ENCODE measurements around the gene GAL3ST3. TPM values are rescaled to one million over a fixed set of nuclear protein-coding genes. Genes with fewer than 3 reads are reported as not detected.
"Not testable (repeated sequence)": the region's sequence is repeated elsewhere in the genome, so short reads cannot be mapped to it uniquely, and the experiment has no call there.

Gene GAL3ST3
- total RNA-seq, 2 experiments from 2014 or later = not detected

DNA sequence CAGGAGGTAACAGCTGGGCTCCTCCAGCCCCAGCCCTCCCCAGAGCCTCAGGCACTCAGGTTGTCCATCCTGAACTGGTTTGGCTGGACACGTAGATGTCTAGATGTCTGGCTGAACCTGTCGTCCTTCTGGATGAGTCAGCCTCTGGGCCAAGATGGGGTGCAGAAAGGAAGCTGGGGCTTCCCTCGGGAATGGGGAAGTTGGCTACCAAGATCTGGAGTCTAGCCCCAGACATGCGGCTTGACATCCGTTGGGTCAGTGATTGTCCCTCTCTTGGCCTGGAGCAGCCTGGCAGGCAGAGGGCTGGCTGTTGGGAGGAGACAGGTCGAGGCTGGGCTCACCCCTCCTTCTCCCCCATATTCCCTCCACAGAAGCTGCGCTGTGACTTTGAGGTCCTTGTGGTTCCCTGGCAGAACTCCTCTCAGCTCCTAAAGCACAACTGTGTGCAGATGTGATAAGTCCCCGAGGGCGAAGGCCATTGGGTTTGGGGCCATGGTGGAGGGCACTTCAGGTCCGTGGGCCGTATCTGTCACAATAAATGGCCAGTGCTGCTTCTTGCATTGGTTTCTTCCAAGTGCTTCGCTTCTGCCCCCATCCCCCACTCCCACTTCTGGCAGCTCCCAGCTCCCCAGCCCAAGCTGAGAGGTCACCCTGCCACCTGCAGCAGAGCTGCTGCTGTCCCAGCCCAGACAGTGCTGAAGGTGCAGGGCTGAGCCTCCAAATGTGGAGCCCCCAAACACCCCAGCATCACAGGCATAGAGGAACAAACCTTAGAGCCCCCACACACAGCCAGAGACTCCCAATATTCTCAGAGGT lies 35.8 kb downstream of the GAL3ST3 start:
- no peaks in the 10 kb centered on the region for H3K36me3 Mint-ChIP-seq
- peaks cover 34% of the 10 kb centered on the region for H3K27me3 Mint-ChIP-seq
- H3K4me1 Mint-ChIP-seq = peaks cover 3% of the 10 kb centered on the region
- H3K9me3 Mint-ChIP-seq (ENCODE audit: low read depth) = no peaks in the 10 kb centered on the region
- no peak overlapping the region for H3K27ac Mint-ChIP-seq
- no peak for DNase-seq
- CTCF ChIA-PET = interaction anchor here (1.3 to 1.5 kb wide), 3 partner anchors 9 to 125 kb away, joined by 4 to 8 read pairs (median 6); partner anchors contain the start of gene FIBP
- no peak for ATAC-seq
- H3K4me3 Mint-ChIP-seq = no peak overlapping the region

DNA sequence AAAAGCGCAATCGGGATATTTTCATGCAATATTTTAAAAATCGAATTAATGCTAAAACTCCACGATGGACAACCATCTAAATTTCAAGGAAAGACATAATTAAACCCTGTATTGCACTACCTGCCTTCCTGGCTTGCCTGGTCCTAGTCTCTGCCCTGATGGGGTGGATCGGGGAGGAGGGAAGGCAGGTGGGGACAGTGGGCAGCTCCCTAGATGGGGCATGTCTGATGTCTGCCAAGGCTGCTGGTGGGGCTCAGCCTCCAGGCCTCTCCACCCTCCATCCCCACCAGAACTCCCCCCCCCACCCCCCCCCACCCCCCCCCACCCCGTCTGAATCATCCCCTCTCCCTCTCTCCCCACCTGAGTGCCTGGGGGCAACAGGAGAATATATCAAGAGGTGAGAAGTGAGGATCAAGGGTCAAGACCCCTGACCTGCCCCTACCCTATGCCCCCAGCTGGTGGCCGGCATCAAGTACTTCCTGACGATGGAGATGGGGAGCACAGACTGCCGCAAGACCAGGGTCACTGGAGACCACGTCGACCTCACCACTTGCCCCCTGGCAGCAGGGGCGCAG lies 36.5 kb downstream of the GAL3ST3 start:
- CTCF ChIA-PET = interaction anchor here (1.1 to 1.5 kb wide), 6 partner anchors 8 to 124 kb away, joined by 3 to 9 read pairs (median 5); partner anchors contain the start of gene FIBP
- peaks cover 3% of the 10 kb centered on the region for H3K4me1 Mint-ChIP-seq
- H3K4me3 Mint-ChIP-seq = no peak overlapping the region
- DNase-seq (no peak), ATAC-seq (no peak)
- H3K27ac Mint-ChIP-seq = no peak overlapping the region
- H3K27me3 Mint-ChIP-seq = peaks cover 34% of the 10 kb centered on the region
- no peaks in the 10 kb centered on the region for H3K36me3 Mint-ChIP-seq
- H3K9me3 Mint-ChIP-seq (ENCODE audit: low read depth) = no peaks in the 10 kb centered on the region

DNA sequence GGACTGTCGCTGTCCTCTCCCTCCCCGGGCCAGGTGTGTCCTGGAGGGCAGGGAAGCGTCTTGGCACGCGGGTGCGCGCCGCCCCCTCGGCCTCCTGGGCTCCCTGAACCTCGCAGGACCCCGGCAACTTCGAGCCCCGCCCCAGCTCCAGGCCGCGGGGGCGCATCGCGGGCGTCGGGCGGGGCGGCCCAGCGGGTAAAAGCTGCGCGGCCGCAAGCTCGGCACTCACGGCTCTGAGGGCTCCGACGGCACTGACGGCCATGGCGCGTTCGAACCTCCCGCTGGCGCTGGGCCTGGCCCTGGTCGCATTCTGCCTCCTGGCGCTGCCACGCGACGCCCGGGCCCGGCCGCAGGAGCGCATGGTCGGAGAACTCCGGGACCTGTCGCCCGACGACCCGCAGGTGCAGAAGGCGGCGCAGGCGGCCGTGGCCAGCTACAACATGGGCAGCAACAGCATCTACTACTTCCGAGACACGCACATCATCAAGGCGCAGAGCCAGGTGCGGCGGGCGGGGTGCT lies 37.1 kb downstream of the GAL3ST3 start, which contains the start of gene CST6:
Gene CST6, plus strand, starts transcription at position 224 of the 519 bp plus-strand sequence. Its CDS starts 37 bp downstream, at position 261.
- H3K36me3 Mint-ChIP-seq = no peaks in the 10 kb centered on the region
- DNase-seq (no peak), ATAC-seq (no peak)
- CTCF ChIA-PET = interaction anchor here (0.8 to 1.4 kb wide), 5 partner anchors 8 to 232 kb away, joined by 3 to 9 read pairs (median 4); partner anchors contain the start of genes BANF1 and EIF1AD
- H3K9me3 Mint-ChIP-seq (ENCODE audit: low read depth) = no peaks in the 10 kb centered on the region
- H3K27me3 Mint-ChIP-seq = peaks cover 34% of the 10 kb centered on the region
- no peak within 1 kb of the TSS for H3K27ac Mint-ChIP-seq
- H3K4me3 Mint-ChIP-seq = no peak within 1 kb of the TSS
- H3K4me1 Mint-ChIP-seq = peaks cover 3% of the 10 kb centered on the region

DNA sequence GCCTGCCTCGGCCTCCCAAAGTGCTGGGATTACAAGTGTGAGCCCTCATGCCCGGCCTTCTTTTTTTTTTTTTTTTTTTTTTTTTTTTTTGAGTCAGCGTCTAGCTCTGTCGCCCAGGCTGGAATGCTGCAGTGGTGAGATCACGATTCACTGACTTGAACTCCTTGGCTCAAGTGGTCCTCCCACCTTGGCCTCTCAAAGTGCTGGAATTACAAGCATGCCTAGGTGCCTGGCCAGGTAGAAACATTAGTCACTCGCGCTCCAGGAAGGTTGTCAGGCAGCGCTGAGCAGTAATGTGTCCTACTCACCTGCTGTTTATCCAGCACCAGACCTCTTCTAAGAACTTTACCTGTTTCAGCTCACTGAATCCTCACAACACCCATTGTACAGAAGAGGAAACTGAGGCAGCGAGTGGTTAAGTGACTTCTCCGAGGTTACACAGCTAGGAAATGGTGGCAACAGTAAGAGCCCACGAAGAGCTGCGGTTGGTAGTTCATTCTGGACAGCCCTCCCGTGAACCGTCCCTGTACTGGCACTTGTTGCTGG lies 37.6 kb downstream of the GAL3ST3 start:
- ATAC-seq = no peak
- CTCF ChIA-PET = interaction anchor here (0.7 to 1.4 kb wide), 6 partner anchors 9 to 231 kb away, joined by 3 to 9 read pairs (median 4); partner anchors contain the start of genes BANF1 and EIF1AD
- peaks cover 34% of the 10 kb centered on the region for H3K27me3 Mint-ChIP-seq
- DNase-seq = no peak
- H3K27ac Mint-ChIP-seq = no peak overlapping the region
- H3K4me1 Mint-ChIP-seq = peaks cover 3% of the 10 kb centered on the region
- no peak overlapping the region for H3K4me3 Mint-ChIP-seq
- no peaks in the 10 kb centered on the region for H3K36me3 Mint-ChIP-seq
- H3K9me3 Mint-ChIP-seq (ENCODE audit: low read depth) = no peaks in the 10 kb centered on the region

DNA sequence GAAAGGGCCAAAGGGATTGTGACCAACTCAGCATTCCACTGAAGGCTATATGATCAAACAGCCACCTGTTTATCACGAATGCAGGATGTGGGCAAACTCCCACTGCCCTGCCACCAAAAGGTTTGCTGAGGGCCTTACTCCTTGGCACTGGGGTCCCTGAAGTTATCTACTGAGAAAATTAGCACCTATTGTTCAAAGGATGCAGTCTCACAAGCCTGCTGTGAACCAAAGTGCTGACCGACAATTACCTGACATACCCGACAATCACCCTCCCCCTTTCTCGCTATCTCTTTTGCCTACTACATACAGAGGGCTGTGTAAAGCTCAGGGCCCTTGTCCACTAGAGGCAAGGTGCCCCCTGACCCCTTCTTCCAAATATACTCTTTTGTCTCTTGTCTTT lies 38.9 kb downstream of the GAL3ST3 start:
- not testable (repeated sequence) for H3K36me3 Mint-ChIP-seq; H3K4me3 Mint-ChIP-seq; H3K27ac Mint-ChIP-seq; H3K9me3 Mint-ChIP-seq (ENCODE audit: low read depth); ATAC-seq; DNase-seq; H3K4me1 Mint-ChIP-seq
- CTCF ChIA-PET = interaction anchor here (0.6 to 3.5 kb wide), 3 partner anchors 12 to 281 kb away, joined by 3 to 20 read pairs (median 13); no protein-coding TSS in a partner anchor
- H3K27me3 Mint-ChIP-seq = peaks cover 34% of the 10 kb centered on the region

DNA sequence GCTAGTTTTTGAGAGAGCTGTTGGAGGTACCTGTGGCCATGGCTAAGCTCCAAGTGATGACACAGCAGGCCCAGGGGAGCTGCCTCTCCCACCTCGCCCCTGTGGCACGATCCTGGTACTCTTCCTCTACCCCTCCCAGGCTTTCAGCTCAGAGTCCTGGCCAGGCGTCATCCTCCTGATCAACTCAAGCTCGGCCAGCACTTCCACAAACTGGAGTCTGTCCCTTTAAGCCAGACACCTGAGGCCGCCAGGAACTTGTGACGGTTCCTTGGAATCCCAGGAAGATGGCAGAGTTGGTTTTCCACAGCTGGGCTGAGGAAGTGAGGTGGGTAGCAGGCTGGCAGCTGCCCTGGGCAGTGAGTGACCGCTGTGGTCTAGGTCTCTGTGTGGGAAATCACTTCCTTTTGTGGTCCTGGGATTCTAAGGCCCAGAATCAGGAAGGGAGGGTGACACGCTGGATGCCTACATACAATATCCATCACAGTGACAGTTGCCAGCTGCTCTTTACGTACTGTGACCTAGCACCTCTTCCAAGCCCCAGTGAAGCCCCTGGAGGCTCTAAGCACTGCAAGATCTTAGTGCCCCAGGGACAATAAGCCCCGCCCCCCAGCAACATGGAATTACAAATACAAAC lies 40.4 kb downstream of the GAL3ST3 start:
- no peak for ATAC-seq
- Mint-ChIP-seq H3K4me1 (peaks cover 10% of the 10 kb centered on the region), H3K27ac (no peak overlapping the region)

DNA sequence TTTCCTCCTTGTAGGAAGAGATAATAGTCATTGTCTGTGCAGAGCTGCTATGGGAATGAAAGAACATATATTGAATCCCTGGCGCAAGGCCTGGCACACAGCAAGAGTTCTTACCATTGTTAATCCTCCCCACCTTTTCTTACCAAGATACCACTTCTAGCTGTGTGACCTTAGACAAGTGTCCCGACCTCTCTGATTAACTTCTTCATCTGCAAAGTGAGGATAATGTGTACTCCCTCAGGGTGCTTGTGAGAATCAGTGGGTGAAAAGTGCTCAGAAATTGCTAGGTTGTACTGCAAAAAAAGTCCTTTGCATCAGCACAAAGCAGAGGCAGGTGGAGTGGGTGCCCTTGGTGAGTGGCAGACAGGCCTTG lies 40.9 kb downstream of the GAL3ST3 start:
- CTCF ChIA-PET = interaction anchor here (0.9 to 3.5 kb wide), 8 partner anchors 14 to 149 kb away, joined by 3 to 20 read pairs (median 4); partner anchors contain the start of gene CFL1
- H3K4me1 Mint-ChIP-seq = peaks cover 15% of the 10 kb centered on the region

More for the DNA sequence above, 40.4 kb downstream of the GAL3ST3 start:
- CTCF ChIA-PET = interaction anchor here (0.9 to 3.5 kb wide), 8 partner anchors 14 to 150 kb away, joined by 3 to 20 read pairs (median 4); partner anchors contain the start of gene CFL1
- DNase-seq = no peak
- Mint-ChIP-seq H3K4me3 (no peak overlapping the region), H3K36me3 (peaks cover 5% of the 10 kb centered on the region), H3K9me3 (ENCODE audit: low read depth) (no peaks in the 10 kb centered on the region), H3K27me3 (peaks cover 31% of the 10 kb centered on the region)

DNA sequence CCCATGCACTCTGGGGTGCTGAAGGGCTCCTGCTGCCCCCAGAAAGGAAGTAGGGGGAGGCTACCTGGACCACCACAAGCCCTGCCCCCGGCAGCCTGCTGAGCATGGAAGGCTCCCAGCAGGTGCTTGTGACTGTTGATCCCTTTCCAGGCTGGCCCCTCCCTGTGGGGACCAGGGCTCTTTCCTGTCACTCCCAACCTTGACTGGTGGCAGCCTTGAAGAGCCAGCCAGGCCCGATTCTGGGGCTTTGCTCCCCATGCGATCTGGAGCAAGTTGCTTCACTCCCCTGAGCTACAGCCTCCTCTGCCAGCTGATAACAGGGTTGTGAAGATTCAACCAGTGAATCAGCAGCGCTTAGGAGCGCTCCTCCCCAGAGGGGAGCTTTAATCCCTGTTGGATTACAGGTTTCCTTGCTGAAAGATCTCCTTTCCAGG lies 41.7 kb downstream of the GAL3ST3 start:
- CTCF ChIA-PET = interaction anchor here (1.7 to 3.5 kb wide), 3 partner anchors 15 to 148 kb away, joined by 4 to 20 read pairs (median 13); partner anchors contain the start of gene CFL1
- H3K9me3 Mint-ChIP-seq (ENCODE audit: low read depth) = no peaks in the 10 kb centered on the region
- no peak for DNase-seq
- H3K27ac Mint-ChIP-seq = no peak overlapping the region
- H3K36me3 Mint-ChIP-seq = peaks cover 5% of the 10 kb centered on the region
- peaks cover 18% of the 10 kb centered on the region for H3K4me1 Mint-ChIP-seq
- no peak overlapping the region for H3K4me3 Mint-ChIP-seq
- H3K27me3 Mint-ChIP-seq = peaks cover 19% of the 10 kb centered on the region
- no peak for ATAC-seq

More for the DNA sequence above, 40.9 kb downstream of the GAL3ST3 start:
- Mint-ChIP-seq H3K4me3 (no peak overlapping the region), H3K27me3 (peaks cover 26% of the 10 kb centered on the region), H3K36me3 (peaks cover 5% of the 10 kb centered on the region), H3K9me3 (ENCODE audit: low read depth) (no peaks in the 10 kb centered on the region), H3K27ac (no peak overlapping the region)
- ATAC-seq = no peak
- DNase-seq = no peak

DNA sequence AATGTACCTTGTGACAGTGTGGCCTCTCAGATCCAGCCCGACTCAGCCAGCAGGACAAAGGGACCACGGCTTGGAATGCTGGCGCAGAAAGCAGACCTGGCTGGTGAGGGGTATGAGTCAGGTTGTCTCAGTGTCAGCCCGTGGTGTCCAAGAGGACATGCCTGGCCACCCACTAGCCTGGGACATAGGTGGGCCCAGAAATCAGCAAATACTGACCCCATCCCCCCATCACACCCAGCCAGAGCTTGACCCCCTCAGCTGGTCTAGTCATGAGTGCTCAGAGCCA lies 42.1 kb downstream of the GAL3ST3 start:
- DNase-seq (no peak), ATAC-seq (no peak)
- peaks cover 16% of the 10 kb centered on the region for H3K27me3 Mint-ChIP-seq
- H3K4me1 Mint-ChIP-seq = peaks cover 21% of the 10 kb centered on the region
- peaks cover 8% of the 10 kb centered on the region for H3K36me3 Mint-ChIP-seq
- no peak overlapping the region for H3K27ac Mint-ChIP-seq
- H3K4me3 Mint-ChIP-seq = no peak overlapping the region
- no peaks in the 10 kb centered on the region for H3K9me3 Mint-ChIP-seq (ENCODE audit: low read depth)
- CTCF ChIA-PET = interaction anchor here (1.7 to 3.4 kb wide), 2 partner anchors 16 to 148 kb away, joined by 4 to 20 read pairs; partner anchors contain the start of gene CFL1

DNA sequence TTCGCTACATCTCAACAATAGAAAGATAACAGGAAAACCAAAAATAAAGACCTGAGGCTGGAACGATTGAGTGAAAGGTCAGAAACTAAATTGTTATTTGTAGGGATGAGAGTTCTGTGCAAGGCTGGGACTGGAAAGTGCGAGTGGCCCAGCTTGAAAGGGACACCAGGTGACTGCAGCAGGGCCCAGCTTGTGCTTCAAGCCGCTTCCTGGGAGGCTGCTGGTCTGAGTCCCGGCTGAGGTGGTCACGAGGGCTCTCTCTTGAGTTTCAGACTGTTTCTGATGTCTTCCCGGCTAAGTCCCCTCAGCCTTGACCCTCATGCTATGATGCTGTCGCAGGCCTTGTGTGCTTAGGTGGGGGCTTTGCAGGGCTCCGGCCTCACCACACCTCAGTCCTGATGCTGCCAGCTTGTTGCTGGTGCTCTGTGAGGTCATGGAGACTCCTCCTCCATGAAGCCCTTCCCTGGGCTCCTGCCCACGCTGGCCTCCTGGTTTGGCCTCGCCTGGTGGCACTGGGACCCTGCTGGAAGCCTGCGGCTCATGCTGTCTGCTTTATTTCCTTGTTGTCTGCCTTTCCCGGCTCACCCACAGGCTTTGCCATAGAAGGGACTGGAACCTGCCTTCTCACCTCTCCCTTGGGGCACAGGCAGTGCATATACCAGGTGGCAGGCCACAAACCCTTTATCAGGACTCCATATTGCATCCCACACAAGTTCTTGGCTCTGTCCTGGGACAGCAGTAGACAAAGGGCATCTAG lies 42.6 kb downstream of the GAL3ST3 start:
- Mint-ChIP-seq H3K4me3 (no peak overlapping the region), H3K9me3 (ENCODE audit: low read depth) (no peaks in the 10 kb centered on the region), H3K4me1 (peaks cover 20% of the 10 kb centered on the region), H3K36me3 (peaks cover 9% of the 10 kb centered on the region), H3K27ac (no peak overlapping the region), H3K27me3 (peaks cover 12% of the 10 kb centered on the region)
- CTCF ChIA-PET = no interaction called here
- DNase-seq (no peak), ATAC-seq (no peak)

DNA sequence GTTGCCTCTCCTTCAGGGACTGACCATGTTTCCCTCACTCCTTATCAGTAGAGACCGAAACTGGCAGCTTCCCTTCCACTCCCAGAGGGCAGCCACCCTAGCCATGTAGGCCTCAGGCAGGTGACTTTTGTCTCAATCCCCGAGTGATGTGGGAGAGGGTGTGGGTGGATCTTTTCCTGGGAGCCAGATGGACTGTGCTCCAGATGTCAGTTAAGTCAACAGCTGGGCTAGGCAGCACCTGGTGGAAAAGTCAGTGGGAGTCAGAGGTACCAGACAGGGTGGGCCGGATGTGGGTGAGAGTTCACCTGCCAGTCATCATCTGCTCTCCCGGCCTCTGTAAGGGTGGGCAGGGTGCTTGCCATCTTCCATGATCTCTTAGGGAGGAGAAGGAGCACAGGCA lies 44.8 kb downstream of the GAL3ST3 start:
- no peaks in the 10 kb centered on the region for H3K9me3 Mint-ChIP-seq (ENCODE audit: low read depth)
- H3K36me3 Mint-ChIP-seq = peaks cover 20% of the 10 kb centered on the region
- no peak overlapping the region for H3K4me3 Mint-ChIP-seq
- no peaks in the 10 kb centered on the region for H3K27me3 Mint-ChIP-seq
- DNase-seq (no peak), ATAC-seq (no peak)
- peaks cover 37% of the 10 kb centered on the region for H3K4me1 Mint-ChIP-seq
- CTCF ChIA-PET = interaction anchor here (0.9 to 2.5 kb wide), 3 partner anchors 15 to 115 kb away, joined by 3 to 14 read pairs (median 8); partner anchors contain the start of genes CCDC85B and FIBP
- H3K27ac Mint-ChIP-seq = no peak overlapping the region

DNA sequence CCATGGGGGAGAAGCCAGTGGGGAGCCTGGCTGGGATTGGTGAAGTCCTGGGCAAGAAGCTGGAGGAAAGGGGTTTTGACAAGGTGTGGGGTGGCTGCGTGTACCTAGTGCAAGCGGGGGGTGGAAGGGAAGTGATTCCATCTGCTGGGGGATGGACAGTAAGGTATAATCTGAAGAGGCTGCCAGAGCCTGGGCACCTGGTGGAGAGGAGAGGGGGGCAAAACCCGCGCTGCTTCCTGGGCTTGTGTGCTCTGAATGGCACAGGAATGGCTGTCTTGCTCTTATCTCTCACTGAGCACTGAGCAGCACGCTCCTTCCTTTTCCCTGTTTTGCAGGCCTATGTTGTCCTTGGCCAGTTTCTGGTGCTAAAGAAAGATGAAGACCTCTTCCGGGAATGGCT lies 45.7 kb downstream of the GAL3ST3 start:
- Mint-ChIP-seq H3K4me1 (peaks cover 38% of the 10 kb centered on the region), H3K4me3 (peak overlapping the region; percentile 99), H3K9me3 (ENCODE audit: low read depth) (no peaks in the 10 kb centered on the region), H3K36me3 (peaks cover 28% of the 10 kb centered on the region), H3K27me3 (no peaks in the 10 kb centered on the region), H3K27ac (peak overlapping the region; percentile 98)
- ATAC-seq (no peak), DNase-seq (no peak)
- CTCF ChIA-PET = interaction anchor here (0.7 to 2.5 kb wide), 7 partner anchors 13 to 291 kb away, joined by 3 to 14 read pairs (median 3); partner anchors contain the start of genes CCDC85B, FIBP and KAT5

Data from activated CD8-positive, alpha-beta memory T cell treated with anti-CD3 and anti-CD28 coated beads, Interleukin-2, amount 10 ng/mL, durations not matched to agents 7 days and 5 days (primary cell).